ENCODE data around the gene OR13D1. TPM values are rescaled to one million over a fixed set of nuclear protein-coding genes. Genes with fewer than 3 reads are reported as not detected.
"Not testable (repeated sequence)": the region's sequence is repeated elsewhere in the genome, so short reads cannot be mapped to it uniquely, and the experiment has no call there.

The OR13D1 gene
- total and polyA plus RNA-seq, 2 donors (not counting 1 experiment from before 2014, with no cell fraction given), result not detected

- Histone ChIP-seq H3K27me3 (ENCODE audit: control insufficient read depth, insufficient read depth, low read length) (no peaks in the 10 kb centered on the region), H3K36me3 (ENCODE audit: control insufficient read depth, insufficient read depth, low read length) (no peaks in the 10 kb centered on the region), H3K4me2 (ENCODE audit: extremely low read depth, insufficient read depth, low read length) (no peak overlapping the region), H3K27ac (ENCODE audit: insufficient read depth, low read length) (no peak overlapping the region), H3K9me3 (ENCODE audit: control insufficient read depth, insufficient read depth, low read depth, low read length) (no peaks in the 10 kb centered on the region), H3K9ac (ENCODE audit: insufficient read depth, low read length) (no peak overlapping the region), H2AFZ (ENCODE audit: low read length) (no peak overlapping the region), H3K4me3 (replicated peaks in 1 of 4; ENCODE audit: control extremely low read depth in 1 of 4, insufficient read depth in 1 of 4, low read depth in 3 of 4, low read length in 4 of 4) (no peak overlapping the region), H3K79me2 (ENCODE audit: control insufficient read depth, insufficient read depth, low read length) (no peaks in the 10 kb centered on the region), H3K4me1 (ENCODE audit: control insufficient read depth, extremely low read depth, insufficient read depth, low read length) (no peaks in the 10 kb centered on the region), H4K20me1 (ENCODE audit: control insufficient read depth, extremely low read depth, insufficient read depth, low read length) (no peaks in the 10 kb centered on the region)
- peak; percentile 41 to 66 for DNase-seq (ENCODE audit: low read depth in 2 of 2)
- TF ChIP-seq EZH2 (IDR thresholded peaks at IDR 0.05; ENCODE audit: low read length, missing control alignments) (no peak), CTCF (conservative IDR thresholded peaks at IDR 0.05 in 1 of 2, IDR thresholded peaks at IDR 0.05 in 1 of 2; ENCODE audit: low read depth in 1 of 2, low read length in 2 of 2) (peak; percentile 40 to 49)
These were observed 11.7 kb upstream of the OR13D1 start for GRCh38 chr9:104682642-104683041.

- Histone ChIP-seq H3K79me2 (ENCODE audit: control insufficient read depth, insufficient read depth, low read length) (no peaks in the 10 kb centered on the region), H3K4me1 (ENCODE audit: control insufficient read depth, extremely low read depth, insufficient read depth, low read length) (no peaks in the 10 kb centered on the region), H3K27ac (ENCODE audit: insufficient read depth, low read length) (no peak overlapping the region), H3K9ac (ENCODE audit: insufficient read depth, low read length) (no peak overlapping the region), H4K20me1 (ENCODE audit: control insufficient read depth, extremely low read depth, insufficient read depth, low read length) (no peaks in the 10 kb centered on the region), H3K9me3 (ENCODE audit: control insufficient read depth, insufficient read depth, low read depth, low read length) (no peaks in the 10 kb centered on the region), H3K27me3 (ENCODE audit: control insufficient read depth, insufficient read depth, low read length) (no peaks in the 10 kb centered on the region), H3K4me3 (replicated peaks in 1 of 4; ENCODE audit: control extremely low read depth in 1 of 4, insufficient read depth in 1 of 4, low read depth in 3 of 4, low read length in 4 of 4) (no peak overlapping the region), H3K36me3 (ENCODE audit: control insufficient read depth, insufficient read depth, low read length) (no peaks in the 10 kb centered on the region), H2AFZ (ENCODE audit: low read length) (no peak overlapping the region), H3K4me2 (ENCODE audit: extremely low read depth, insufficient read depth, low read length) (no peak overlapping the region)
- TF ChIP-seq CTCF (conservative IDR thresholded peaks at IDR 0.05 in 1 of 2, IDR thresholded peaks at IDR 0.05 in 1 of 2; ENCODE audit: low read depth in 1 of 2, low read length in 2 of 2) (no peak), EZH2 (IDR thresholded peaks at IDR 0.05; ENCODE audit: low read length, missing control alignments) (no peak)
- DNase-seq (ENCODE audit: low read depth in 2 of 2), result no peak
These were observed 8.2 kb upstream of the OR13D1 start for GRCh38 chr9:104686081-104686480.

- no peak overlapping the region for H3K4me2 ChIP-seq (ENCODE audit: extremely low read depth, insufficient read depth, low read length)
- no peak for DNase-seq (ENCODE audit: low read depth in 2 of 2)
- no peaks in the 10 kb centered on the region for H3K36me3 ChIP-seq (ENCODE audit: control insufficient read depth, insufficient read depth, low read length)
These were observed 6.0 kb downstream of the OR13D1 start for GRCh38 chr9:104700306-104700705.

GRCh38 chr9:104708737-104709136 is 14.4 kb downstream of the OR13D1 start:
- not testable (repeated sequence) for H3K79me2 ChIP-seq (ENCODE audit: control insufficient read depth, insufficient read depth, low read length); H3K27me3 ChIP-seq (ENCODE audit: control insufficient read depth, insufficient read depth, low read length); H4K20me1 ChIP-seq (ENCODE audit: control insufficient read depth, extremely low read depth, insufficient read depth, low read length); H3K9ac ChIP-seq (ENCODE audit: insufficient read depth, low read length); H3K4me2 ChIP-seq (ENCODE audit: extremely low read depth, insufficient read depth, low read length); H3K4me3 ChIP-seq (replicated peaks in 1 of 4; ENCODE audit: control extremely low read depth in 1 of 4, insufficient read depth in 1 of 4, low read depth in 3 of 4, low read length in 4 of 4); H3K9me3 ChIP-seq (ENCODE audit: control insufficient read depth, insufficient read depth, low read depth, low read length); H3K4me1 ChIP-seq (ENCODE audit: control insufficient read depth, extremely low read depth, insufficient read depth, low read length); H2AFZ ChIP-seq (ENCODE audit: low read length); H3K27ac ChIP-seq (ENCODE audit: insufficient read depth, low read length); DNase-seq (ENCODE audit: low read depth in 2 of 2); H3K36me3 ChIP-seq (ENCODE audit: control insufficient read depth, insufficient read depth, low read length)

More at GRCh38 chr9:104700306-104700705, 6.0 kb downstream of the OR13D1 start:
- TF ChIP-seq CTCF (conservative IDR thresholded peaks at IDR 0.05 in 1 of 2, IDR thresholded peaks at IDR 0.05 in 1 of 2; ENCODE audit: low read depth in 1 of 2, low read length in 2 of 2) (no peak), EZH2 (IDR thresholded peaks at IDR 0.05; ENCODE audit: low read length, missing control alignments) (no peak)
- Histone ChIP-seq H2AFZ (ENCODE audit: low read length) (no peak overlapping the region), H3K79me2 (ENCODE audit: control insufficient read depth, insufficient read depth, low read length) (no peaks in the 10 kb centered on the region), H3K4me3 (replicated peaks in 1 of 4; ENCODE audit: control extremely low read depth in 1 of 4, insufficient read depth in 1 of 4, low read depth in 3 of 4, low read length in 4 of 4) (no peak overlapping the region), H3K9ac (ENCODE audit: insufficient read depth, low read length) (no peak overlapping the region), H3K27me3 (ENCODE audit: control insufficient read depth, insufficient read depth, low read length) (no peaks in the 10 kb centered on the region), H4K20me1 (ENCODE audit: control insufficient read depth, extremely low read depth, insufficient read depth, low read length) (no peaks in the 10 kb centered on the region), H3K4me1 (ENCODE audit: control insufficient read depth, extremely low read depth, insufficient read depth, low read length) (no peaks in the 10 kb centered on the region), H3K27ac (ENCODE audit: insufficient read depth, low read length) (no peak overlapping the region), H3K9me3 (ENCODE audit: control insufficient read depth, insufficient read depth, low read depth, low read length) (no peaks in the 10 kb centered on the region)

Measured in fibroblast of lung (primary cell).